BLaER1 treated with 17β-estradiol and CSF1 and Interleukin-3, amounts not matched to agents 10 nM and 100 nM (cell line): ENCODE results near the gene HSPA12B.

Experiments
- H3K27ac ChIP-seq, 11 experiments: shearing (Covaris generic); formaldehyde crosslinking; 2 replicates each; pipeline ENCODE4 v1.8.1; 2022
- H3K27me3 ChIP-seq, 11 experiments: shearing (Covaris generic); formaldehyde crosslinking; 2 replicates each; pipeline ENCODE4 v1.8.1; 2022
- H3K36me3 ChIP-seq, 11 experiments: shearing (Covaris generic); formaldehyde crosslinking; 2 replicates each; pipeline ENCODE4 v1.8.1; 2022
- H3K4me1 ChIP-seq, 10 experiments: shearing (Covaris generic); formaldehyde crosslinking; 2 replicates each; pipeline ENCODE4 v1.8.1; 2022
- H3K4me2 ChIP-seq, 11 experiments: shearing (Covaris generic); formaldehyde crosslinking; 2 replicates each; pipeline ENCODE4 v1.8.1; 2022
- H3K4me3 ChIP-seq, 10 experiments: shearing (Covaris generic); formaldehyde crosslinking; 2 replicates each; pipeline ENCODE4 v1.8.1; 2022
- H3K9ac ChIP-seq, 11 experiments: shearing (Covaris generic); formaldehyde crosslinking; 2 replicates each; pipeline ENCODE4 v1.8.1; 2022
- H3K9me3 ChIP-seq, 11 experiments: shearing (Covaris generic); formaldehyde crosslinking; replicated peaks in 1 of 11; 2 replicates each; pipeline ENCODE4 v1.8.1; 2022
- H4K20me1 ChIP-seq, 11 experiments: shearing (Covaris generic); formaldehyde crosslinking; 2 replicates each; pipeline ENCODE4 v1.8.1; 2022
- Cebpa-rat ChIP-seq, 11 experiments: shearing (Covaris generic); IDR thresholded peaks; 2 replicates each; pipeline ENCODE4 v1.8.1; 2022

The HSPA12B gene

GRCh38 chr20:3777381-3777715 is 44.9 kb downstream of the HSPA12B start:
- peaks cover 37 to 61% (median 56%) of the 10 kb centered on the region in 11 experiments for H3K27me3 ChIP-seq
- peak overlapping the region in 9 of 10 experiments; percentile 27 to 64 (median 49); a peak in 17 of 20 replicates for H3K4me3 ChIP-seq
- peak overlapping the region in 5 of 11 experiments; percentile 22 to 64 (median 40); a peak in 6 of 22 replicates for H3K9ac ChIP-seq
- no peak overlapping the region for H3K27ac ChIP-seq
- no peaks in the 10 kb centered on the region; a peak in 1 of 22 replicates for H3K36me3 ChIP-seq
- H3K4me1 ChIP-seq: peaks cover 19 to 44% (median 30%) of the 10 kb centered on the region in 10 experiments
- peaks cover 0 to 27% (median 15%) of the 10 kb centered on the region in 11 experiments; a peak in 17 of 22 replicates for H4K20me1 ChIP-seq
- no peak for TF ChIP-seq Cebpa-rat (IDR thresholded peaks at IDR 0.05)
- peaks cover 0 to 28% (median 10%) of the 10 kb centered on the region in 11 experiments; a peak in 13 of 22 replicates for H3K9me3 ChIP-seq
- H3K4me2 ChIP-seq: peak overlapping the region; percentile 56 to 91 (median 73)

DNA sequence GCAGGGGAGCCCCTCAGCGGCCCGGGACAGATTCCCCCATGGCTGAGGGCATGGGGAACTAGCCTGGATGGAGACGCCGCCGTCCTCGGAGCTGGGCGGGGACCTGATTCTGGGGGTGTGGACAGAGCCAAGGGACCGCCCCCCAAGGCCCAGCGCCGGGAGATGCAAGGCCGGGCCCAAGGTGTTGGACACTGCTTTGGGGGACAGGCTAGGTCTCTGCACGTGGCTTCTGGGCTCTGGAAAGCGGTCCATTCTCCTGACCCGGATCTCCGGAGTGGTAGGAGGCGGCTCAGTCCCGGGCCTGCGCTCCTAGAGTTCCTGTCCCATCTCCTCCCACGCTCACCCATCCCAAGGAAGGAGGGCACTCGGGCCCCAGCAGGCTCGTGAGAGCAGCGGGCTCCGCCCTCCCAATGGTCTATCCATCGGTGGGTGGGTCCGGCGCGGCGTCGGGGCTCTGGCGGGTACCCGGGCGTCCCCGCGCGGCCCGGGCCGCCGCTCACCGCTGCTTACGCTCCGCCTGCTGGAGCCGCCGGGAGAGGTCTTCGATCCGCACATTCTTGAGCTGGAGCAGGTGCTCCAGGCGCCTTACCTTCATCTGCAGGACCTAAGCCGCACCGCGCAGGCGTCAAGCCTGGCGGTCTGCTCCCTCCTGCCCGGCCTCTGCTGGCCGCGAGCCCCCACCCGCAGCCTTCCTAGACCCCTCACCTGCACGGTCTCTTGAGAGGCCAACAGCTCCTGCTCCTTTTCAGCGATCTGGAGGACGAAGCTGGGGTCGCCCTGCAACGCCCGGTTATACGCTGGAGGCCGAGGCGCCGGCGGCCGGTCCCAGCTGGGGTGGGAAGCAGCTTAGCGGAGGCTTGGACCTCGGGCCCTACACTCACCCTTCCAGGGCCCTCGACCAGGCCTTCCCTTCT is 45.5 kb downstream of the HSPA12B start:
- peaks cover 19 to 44% (median 30%) of the 10 kb centered on the region in 10 experiments for H3K4me1 ChIP-seq
- H3K4me3 ChIP-seq: peak overlapping the region in 9 of 10 experiments; percentile 27 to 64 (median 49); a peak in 17 of 20 replicates
- peak overlapping the region; percentile 56 to 91 (median 73) for H3K4me2 ChIP-seq
- peak overlapping the region in 5 of 11 experiments; percentile 22 to 64 (median 40); a peak in 6 of 22 replicates for H3K9ac ChIP-seq
- peaks cover 0 to 28% (median 8%) of the 10 kb centered on the region in 11 experiments; a peak in 13 of 22 replicates for H3K9me3 ChIP-seq
- H3K27me3 ChIP-seq: peaks cover 37 to 61% (median 56%) of the 10 kb centered on the region in 11 experiments
- H4K20me1 ChIP-seq: peaks cover 2 to 33% (median 21%) of the 10 kb centered on the region in 11 experiments; a peak in 20 of 22 replicates
- H3K36me3 ChIP-seq: peaks cover 0 to 6% (median 0%) of the 10 kb centered on the region in 11 experiments; a peak in 2 of 22 replicates
- TF ChIP-seq Cebpa-rat (IDR thresholded peaks at IDR 0.05): no peak
- no peak overlapping the region for H3K27ac ChIP-seq

DNA sequence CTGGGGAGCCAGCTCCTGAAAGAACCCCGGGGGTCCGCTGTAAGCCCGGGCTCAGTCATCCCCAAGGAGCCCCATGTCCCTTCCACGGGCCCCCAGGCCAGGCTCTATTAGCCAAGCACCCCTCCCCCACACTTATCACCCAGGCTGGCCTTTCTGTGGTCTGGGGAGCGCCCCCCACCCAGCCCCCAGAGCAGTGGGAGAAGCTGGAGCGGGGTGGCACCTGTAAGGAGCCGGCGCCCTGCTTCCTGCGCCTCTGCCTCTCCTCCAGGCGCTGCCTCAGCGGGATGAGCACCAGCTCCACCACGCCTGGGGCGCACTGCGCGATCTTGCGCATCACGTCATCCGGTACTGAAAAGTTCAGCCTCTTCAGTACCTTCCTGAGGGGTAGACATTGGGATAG is 46.5 kb downstream of the HSPA12B start:
- Histone ChIP-seq H3K9ac (no peak overlapping the region), H3K9me3 (peaks cover 0 to 28% (median 8%) of the 10 kb centered on the region in 11 experiments; a peak in 13 of 22 replicates)
- TF ChIP-seq Cebpa-rat (IDR thresholded peaks at IDR 0.05): no peak

DNA sequence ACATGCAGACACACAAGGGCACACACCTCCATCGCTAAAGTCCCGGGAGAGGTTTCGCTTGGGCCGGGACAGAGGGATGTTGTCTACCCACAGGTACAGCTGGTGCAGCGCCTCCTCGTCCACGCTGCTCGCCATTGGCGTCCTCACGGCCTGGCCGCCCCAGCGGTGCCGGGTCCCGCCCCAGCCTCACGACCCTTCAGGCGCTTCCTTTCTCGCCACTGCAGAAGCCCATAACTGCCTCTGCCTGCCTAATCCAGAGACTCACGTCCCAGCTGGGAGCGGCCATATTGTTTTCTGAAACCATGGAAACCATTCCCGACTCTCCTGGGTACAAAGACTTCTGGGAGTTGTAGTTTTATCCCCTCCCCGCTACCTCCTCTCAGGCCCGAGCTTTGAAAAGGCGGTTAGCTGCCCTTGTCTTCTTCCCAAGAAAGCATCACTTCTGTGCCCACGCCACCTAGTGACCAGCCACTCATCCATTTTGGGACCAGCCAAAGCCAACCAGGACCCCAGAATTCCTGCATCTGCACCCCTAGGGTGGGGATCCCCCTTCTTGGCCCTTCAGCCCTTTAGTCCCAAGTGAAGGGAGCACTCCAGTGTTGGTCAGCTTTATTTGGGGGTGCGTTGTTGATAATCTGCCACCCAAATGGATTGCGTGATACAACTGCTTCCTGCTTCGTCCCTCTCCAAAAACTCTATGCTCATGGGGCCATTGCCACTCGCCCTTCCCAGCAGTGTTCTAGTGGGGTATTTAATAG is 48.8 kb downstream of the HSPA12B start, which contains the start of gene SPEF1:
SPEF1 (minus strand) TSS at position 296 of the 758 bp plus-strand sequence; CDS start at position 135, 161 bp downstream.
- peaks cover 40 to 74% (median 58%) of the 10 kb centered on the region in 10 experiments for H3K4me1 ChIP-seq
- peak within 1 kb of the TSS; percentile 85 to 99 (median 97) for H3K4me2 ChIP-seq
- H3K9ac ChIP-seq: peak within 1 kb of the TSS in 6 of 11 experiments; percentile 12 to 57 (median 44); a peak in 9 of 22 replicates
- H3K27me3 ChIP-seq: peaks cover 37 to 49% (median 45%) of the 10 kb centered on the region in 11 experiments
- H3K9me3 ChIP-seq: peaks cover 0 to 21% (median 3%) of the 10 kb centered on the region in 11 experiments; a peak in 9 of 22 replicates
- peaks cover 31 to 65% (median 52%) of the 10 kb centered on the region in 11 experiments; a peak in 21 of 22 replicates for H4K20me1 ChIP-seq
- H3K36me3 ChIP-seq: peaks cover 0 to 32% (median 6%) of the 10 kb centered on the region in 11 experiments; a peak in 15 of 22 replicates
- H3K4me3 ChIP-seq: peak within 1 kb of the TSS; percentile 39 to 69 (median 54); a peak in 19 of 20 replicates
- peak within 1 kb of the TSS in 1 of 11 experiments; percentile 44; a peak in 1 of 22 replicates for H3K27ac ChIP-seq
- TF ChIP-seq Cebpa-rat (IDR thresholded peaks at IDR 0.05): no peak

More for the DNA sequence above, 46.5 kb downstream of the HSPA12B start:
- Histone ChIP-seq H3K27ac (no peak overlapping the region), H3K36me3 (peaks cover 0 to 15% (median 0%) of the 10 kb centered on the region in 11 experiments; a peak in 5 of 22 replicates), H3K4me2 (peak overlapping the region in 2 of 11 experiments; percentile 80 to 91; a peak in 4 of 22 replicates), H3K4me1 (peaks cover 19 to 52% (median 37%) of the 10 kb centered on the region in 10 experiments), H4K20me1 (peaks cover 12 to 43% (median 31%) of the 10 kb centered on the region in 11 experiments; a peak in 21 of 22 replicates), H3K4me3 (0 out of 20 replicates have a peak overlapping the region, but pooled peaks of 1 of the 10 experiments have one; percentile 49), H3K27me3 (peaks cover 37 to 61% (median 56%) of the 10 kb centered on the region in 11 experiments)

- H3K9me3 ChIP-seq: peaks cover 0 to 9% (median 0%) of the 10 kb centered on the region in 11 experiments; a peak in 2 of 22 replicates
- no peak for TF ChIP-seq Cebpa-rat (IDR thresholded peaks at IDR 0.05)
- peak overlapping the region in 1 of 11 experiments; percentile 57; a peak in 1 of 22 replicates for H3K9ac ChIP-seq
- H3K4me1 ChIP-seq: peaks cover 43 to 76% (median 59%) of the 10 kb centered on the region in 10 experiments
- H3K27me3 ChIP-seq: peaks cover 24 to 36% (median 32%) of the 10 kb centered on the region in 11 experiments
- no peak overlapping the region for H3K4me2 ChIP-seq
- H4K20me1 ChIP-seq: peaks cover 31 to 65% (median 52%) of the 10 kb centered on the region in 11 experiments; a peak in 21 of 22 replicates
- H3K4me3 ChIP-seq: no peak overlapping the region
- peaks cover 0 to 32% (median 6%) of the 10 kb centered on the region in 11 experiments; a peak in 15 of 22 replicates for H3K36me3 ChIP-seq
- no peak overlapping the region for H3K27ac ChIP-seq
Measured at GRCh38 chr20:3782597-3782996, 50.1 kb downstream of the HSPA12B start.

- Histone ChIP-seq H3K36me3 (peaks cover 0 to 32% (median 6%) of the 10 kb centered on the region in 11 experiments; a peak in 15 of 22 replicates), H3K4me2 (peak overlapping the region in 7 of 11 experiments; percentile 5 to 100 (median 55); a peak in 6 of 22 replicates), H3K27ac (no peak overlapping the region), H3K27me3 (peaks cover 19 to 31% (median 28%) of the 10 kb centered on the region in 11 experiments), H3K4me3 (no peak overlapping the region), H3K9ac (peak overlapping the region in 4 of 11 experiments; percentile 7 to 57 (median 40); a peak in 3 of 22 replicates), H3K9me3 (peaks cover 0 to 4% (median 0%) of the 10 kb centered on the region in 11 experiments; a peak in 1 of 22 replicates), H4K20me1 (peaks cover 31 to 60% (median 52%) of the 10 kb centered on the region in 11 experiments; a peak in 21 of 22 replicates), H3K4me1 (peaks cover 43 to 75% (median 59%) of the 10 kb centered on the region in 10 experiments)
- no peak for TF ChIP-seq Cebpa-rat (IDR thresholded peaks at IDR 0.05)
Measured at GRCh38 chr20:3783068-3783489, 50.6 kb downstream of the HSPA12B start.

GRCh38 chr20:3783511-3784195 is 51.2 kb downstream of the HSPA12B start:
- peak overlapping the region in 6 of 11 experiments; percentile 7 to 91 (median 40); a peak in 7 of 22 replicates for H3K9ac ChIP-seq
- H4K20me1 ChIP-seq: peaks cover 31 to 56% (median 52%) of the 10 kb centered on the region in 11 experiments; a peak in 21 of 22 replicates
- peak overlapping the region in 8 of 11 experiments; percentile 5 to 100 (median 54); a peak in 14 of 22 replicates for H3K4me2 ChIP-seq
- H3K9me3 ChIP-seq: no peaks in the 10 kb centered on the region
- peaks cover 14 to 26% (median 22%) of the 10 kb centered on the region in 11 experiments for H3K27me3 ChIP-seq
- peaks cover 0 to 32% (median 6%) of the 10 kb centered on the region in 11 experiments; a peak in 15 of 22 replicates for H3K36me3 ChIP-seq
- no peak for TF ChIP-seq Cebpa-rat (IDR thresholded peaks at IDR 0.05)
- H3K4me1 ChIP-seq: peaks cover 47 to 69% (median 57%) of the 10 kb centered on the region in 10 experiments
- no peak overlapping the region for H3K27ac ChIP-seq
- 0 out of 20 replicates have a peak overlapping the region, but pooled peaks of 1 of the 10 experiments have one; percentile 4 for H3K4me3 ChIP-seq
